ENCODE measurements around the gene PLPPR5. TPM values are rescaled to one million over a fixed set of nuclear protein-coding genes. Genes with fewer than 3 reads are reported as not detected.

The PLPPR5 gene
- total and polyA plus RNA-seq, 5 donors from 2014 or later = not detected

- Mint-ChIP-seq H3K4me1 (peaks cover 0 to 5% (median 2%) of the 10 kb centered on the region in 4 donors), H3K36me3 (no peaks in the 10 kb centered on the region), H3K27me3 (peaks cover 5% of the 10 kb centered on the region), H3K9me3 (peaks cover 0 to 2% (median 0%) of the 10 kb centered on the region in 7 donors), H3K27ac (no peak overlapping the region), H3K4me3 (no peak overlapping the region)
- Histone ChIP-seq H3K4me3 (ENCODE audit: low read depth, low read length) (no peak overlapping the region), H3K27ac (ENCODE audit: insufficient read depth, low read length, poor library complexity, severe bottlenecking) (no peak overlapping the region), H3K4me1 (ENCODE audit: control insufficient read depth, insufficient read depth, low read length, poor library complexity, severe bottlenecking) (no peaks in the 10 kb centered on the region), H3K27me3 (ENCODE audit: control insufficient read depth, insufficient read depth, low read length) (no peaks in the 10 kb centered on the region), H3K36me3 (ENCODE audit: control insufficient read depth, insufficient read depth, low read length) (no peaks in the 10 kb centered on the region), H3K9me3 (ENCODE audit: control insufficient read depth in 2 of 2, low read length in 2 of 2) (no peaks in the 10 kb centered on the region)
- DNase-seq = no peak
- ATAC-seq (ENCODE audit: low read depth in 2 of 2) = no peak
These were observed 37.5 kb downstream of the PLPPR5 start for GRCh38 chr1:98967122-98967521.

- H3K9me3 Mint-ChIP-seq = peaks cover 0 to 5% (median 0%) of the 10 kb centered on the region in 7 donors
- no peaks in the 10 kb centered on the region for H3K36me3 Mint-ChIP-seq
These were observed 39.3 kb downstream of the PLPPR5 start for GRCh38 chr1:98965394-98965793.

GRCh38 chr1:98964198-98964597, 40.5 kb downstream of the PLPPR5 start:
- Mint-ChIP-seq H3K36me3 (no peaks in the 10 kb centered on the region), H3K27ac (no peak overlapping the region), H3K27me3 (peaks cover 5% of the 10 kb centered on the region), H3K4me1 (peaks cover 0 to 5% (median 2%) of the 10 kb centered on the region in 4 donors), H3K4me3 (no peak overlapping the region), H3K9me3 (peaks cover 0 to 5% (median 0%) of the 10 kb centered on the region in 7 donors)
- no peak overlapping the region for H3K4me3 ChIP-seq (ENCODE audit: low read depth, low read length)
- H3K9me3 ChIP-seq (ENCODE audit: control insufficient read depth in 2 of 2, low read length in 2 of 2) = no peaks in the 10 kb centered on the region
- no peaks in the 10 kb centered on the region for H3K4me1 ChIP-seq (ENCODE audit: control insufficient read depth, insufficient read depth, low read length, poor library complexity, severe bottlenecking)
- H3K27ac ChIP-seq (ENCODE audit: insufficient read depth, low read length, poor library complexity, severe bottlenecking) = no peak overlapping the region
- no peak for ATAC-seq (ENCODE audit: low read depth in 2 of 2)
- H3K27me3 ChIP-seq (ENCODE audit: control insufficient read depth, insufficient read depth, low read length) = no peaks in the 10 kb centered on the region
- DNase-seq = no peak
- H3K36me3 ChIP-seq (ENCODE audit: control insufficient read depth, insufficient read depth, low read length) = no peaks in the 10 kb centered on the region

More at GRCh38 chr1:98965394-98965793, 39.3 kb downstream of the PLPPR5 start:
- H3K36me3 ChIP-seq (ENCODE audit: control insufficient read depth, insufficient read depth, low read length) = no peaks in the 10 kb centered on the region
- peak overlapping the region in 1 of 3 donors; percentile 12 for H3K27ac Mint-ChIP-seq
- no peaks in the 10 kb centered on the region for H3K27me3 ChIP-seq (ENCODE audit: control insufficient read depth, insufficient read depth, low read length)
- no peak for DNase-seq
- no peak overlapping the region for H3K4me3 ChIP-seq (ENCODE audit: low read depth, low read length)
- peaks cover 5% of the 10 kb centered on the region for H3K27me3 Mint-ChIP-seq
- no peaks in the 10 kb centered on the region for H3K4me1 ChIP-seq (ENCODE audit: control insufficient read depth, insufficient read depth, low read length, poor library complexity, severe bottlenecking)
- H3K4me3 Mint-ChIP-seq = no peak overlapping the region
- H3K4me1 Mint-ChIP-seq = peaks cover 0 to 5% (median 2%) of the 10 kb centered on the region in 4 donors
- no peak overlapping the region for H3K27ac ChIP-seq (ENCODE audit: insufficient read depth, low read length, poor library complexity, severe bottlenecking)
- no peaks in the 10 kb centered on the region for H3K9me3 ChIP-seq (ENCODE audit: control insufficient read depth in 2 of 2, low read length in 2 of 2)
- no peak for ATAC-seq (ENCODE audit: low read depth in 2 of 2)

- no peaks in the 10 kb centered on the region for H3K36me3 Mint-ChIP-seq
- Histone ChIP-seq H3K36me3 (ENCODE audit: control insufficient read depth, insufficient read depth, low read length) (no peaks in the 10 kb centered on the region), H3K27me3 (ENCODE audit: control insufficient read depth, insufficient read depth, low read length) (no peaks in the 10 kb centered on the region), H3K4me3 (ENCODE audit: low read depth, low read length) (no peak overlapping the region), H3K9me3 (ENCODE audit: control insufficient read depth in 2 of 2, low read length in 2 of 2) (no peaks in the 10 kb centered on the region), H3K4me1 (ENCODE audit: control insufficient read depth, insufficient read depth, low read length, poor library complexity, severe bottlenecking) (no peaks in the 10 kb centered on the region), H3K27ac (ENCODE audit: insufficient read depth, low read length, poor library complexity, severe bottlenecking) (no peak overlapping the region)
- H3K4me1 Mint-ChIP-seq = peaks cover 0 to 5% (median 2%) of the 10 kb centered on the region in 4 donors
- peaks cover 0 to 5% (median 0%) of the 10 kb centered on the region in 7 donors for H3K9me3 Mint-ChIP-seq
- H3K27ac Mint-ChIP-seq = no peak overlapping the region
- no peak for DNase-seq
- no peak overlapping the region for H3K4me3 Mint-ChIP-seq
- ATAC-seq (ENCODE audit: low read depth in 2 of 2) = no peak
- peaks cover 5% of the 10 kb centered on the region for H3K27me3 Mint-ChIP-seq
These were observed 41.5 kb downstream of the PLPPR5 start for GRCh38 chr1:98963064-98963758.

- no peaks in the 10 kb centered on the region for H3K27me3 ChIP-seq (ENCODE audit: control insufficient read depth, insufficient read depth, low read length)
- H3K27ac Mint-ChIP-seq = no peak overlapping the region
- H3K4me3 ChIP-seq (ENCODE audit: low read depth, low read length) = no peak overlapping the region
- no peaks in the 10 kb centered on the region for H3K9me3 ChIP-seq (ENCODE audit: control insufficient read depth in 2 of 2, low read length in 2 of 2)
- H3K4me3 Mint-ChIP-seq = no peak overlapping the region
- peaks cover 0 to 5% (median 2%) of the 10 kb centered on the region in 4 donors for H3K4me1 Mint-ChIP-seq
- no peak for DNase-seq
- no peak for ATAC-seq (ENCODE audit: low read depth in 2 of 2)
- H3K9me3 Mint-ChIP-seq = peaks cover 0 to 5% (median 0%) of the 10 kb centered on the region in 7 donors
- H3K27ac ChIP-seq (ENCODE audit: insufficient read depth, low read length, poor library complexity, severe bottlenecking) = no peak overlapping the region
- no peaks in the 10 kb centered on the region for H3K36me3 Mint-ChIP-seq
- peaks cover 5% of the 10 kb centered on the region for H3K27me3 Mint-ChIP-seq
- H3K36me3 ChIP-seq (ENCODE audit: control insufficient read depth, insufficient read depth, low read length) = no peaks in the 10 kb centered on the region
- H3K4me1 ChIP-seq (ENCODE audit: control insufficient read depth, insufficient read depth, low read length, poor library complexity, severe bottlenecking) = no peaks in the 10 kb centered on the region
These were observed 42.5 kb downstream of the PLPPR5 start for GRCh38 chr1:98962156-98962555.

GRCh38 chr1:98949621-98950020, 55.0 kb downstream of the PLPPR5 start:
- Mint-ChIP-seq H3K4me1 (no peaks in the 10 kb centered on the region), H3K9me3 (peaks cover 0 to 2% (median 0%) of the 10 kb centered on the region in 7 donors), H3K27me3 (peaks cover 6% of the 10 kb centered on the region), H3K4me3 (no peak overlapping the region), H3K36me3 (no peaks in the 10 kb centered on the region), H3K27ac (no peak overlapping the region)
- DNase-seq (no peak), ATAC-seq (ENCODE audit: low read depth in 2 of 2) (no peak)
- Histone ChIP-seq H3K9me3 (ENCODE audit: control insufficient read depth in 2 of 2, low read length in 2 of 2) (no peaks in the 10 kb centered on the region), H3K4me1 (ENCODE audit: control insufficient read depth, insufficient read depth, low read length, poor library complexity, severe bottlenecking) (no peaks in the 10 kb centered on the region), H3K27me3 (ENCODE audit: control insufficient read depth, insufficient read depth, low read length) (no peaks in the 10 kb centered on the region), H3K36me3 (ENCODE audit: control insufficient read depth, insufficient read depth, low read length) (no peaks in the 10 kb centered on the region), H3K27ac (ENCODE audit: insufficient read depth, low read length, poor library complexity, severe bottlenecking) (no peak overlapping the region), H3K4me3 (ENCODE audit: low read depth, low read length) (no peak overlapping the region)

GRCh38 chr1:98949166-98949565, 55.5 kb downstream of the PLPPR5 start:
- no peak for DNase-seq
- Histone ChIP-seq H3K27ac (ENCODE audit: insufficient read depth, low read length, poor library complexity, severe bottlenecking) (no peak overlapping the region), H3K9me3 (ENCODE audit: control insufficient read depth in 2 of 2, low read length in 2 of 2) (no peaks in the 10 kb centered on the region), H3K27me3 (ENCODE audit: control insufficient read depth, insufficient read depth, low read length) (no peaks in the 10 kb centered on the region), H3K36me3 (ENCODE audit: control insufficient read depth, insufficient read depth, low read length) (no peaks in the 10 kb centered on the region), H3K4me3 (ENCODE audit: low read depth, low read length) (no peak overlapping the region), H3K4me1 (ENCODE audit: control insufficient read depth, insufficient read depth, low read length, poor library complexity, severe bottlenecking) (no peaks in the 10 kb centered on the region)
- Mint-ChIP-seq H3K27ac (no peak overlapping the region), H3K27me3 (peaks cover 6% of the 10 kb centered on the region), H3K4me1 (no peaks in the 10 kb centered on the region), H3K36me3 (no peaks in the 10 kb centered on the region), H3K4me3 (no peak overlapping the region), H3K9me3 (peaks cover 0 to 2% (median 0%) of the 10 kb centered on the region in 7 donors)
- ATAC-seq (ENCODE audit: low read depth in 2 of 2) = no peak

- ATAC-seq (ENCODE audit: low read depth in 2 of 2) = no peak
These were observed 57.6 kb downstream of the PLPPR5 start for GRCh38 chr1:98947071-98947470.

More at GRCh38 chr1:98947071-98947470, 57.6 kb downstream of the PLPPR5 start:
- Histone ChIP-seq H3K36me3 (ENCODE audit: control insufficient read depth, insufficient read depth, low read length) (no peaks in the 10 kb centered on the region), H3K9me3 (ENCODE audit: control insufficient read depth in 2 of 2, low read length in 2 of 2) (no peaks in the 10 kb centered on the region), H3K27ac (ENCODE audit: insufficient read depth, low read length, poor library complexity, severe bottlenecking) (no peak overlapping the region), H3K4me3 (ENCODE audit: low read depth, low read length) (no peak overlapping the region), H3K4me1 (ENCODE audit: control insufficient read depth, insufficient read depth, low read length, poor library complexity, severe bottlenecking) (no peaks in the 10 kb centered on the region), H3K27me3 (ENCODE audit: control insufficient read depth, insufficient read depth, low read length) (no peaks in the 10 kb centered on the region)
- no peak for DNase-seq
- Mint-ChIP-seq H3K4me3 (no peak overlapping the region), H3K27ac (no peak overlapping the region), H3K4me1 (no peaks in the 10 kb centered on the region), H3K9me3 (peaks cover 0 to 2% (median 0%) of the 10 kb centered on the region in 7 donors), H3K27me3 (peaks cover 6% of the 10 kb centered on the region), H3K36me3 (no peaks in the 10 kb centered on the region)
